Activated CD8-positive, alpha-beta memory T cell treated with anti-CD3 and anti-CD28 coated beads for 24 hours (primary cell): ENCODE results near the gene CIB1.

ENCODE experiments used
- DNase-seq: peaks from one replicate; pipeline ENCODE4 v3.0.0-alpha.2; 2020

Gene CIB1

GRCh38 chr15:90213818-90214204 is 19.9 kb downstream of the CIB1 start:
- no peak for DNase-seq

- no peak for DNase-seq
Measured at GRCh38 chr15:90213122-90213817, 20.5 kb downstream of the CIB1 start.

GRCh38 chr15:90212221-90213098 is 21.3 kb downstream of the CIB1 start:
- no peak for DNase-seq

GRCh38 chr15:90211440-90212143 is 22.1 kb downstream of the CIB1 start:
- DNase-seq = no peak

GRCh38 chr15:90211009-90211408 is 22.7 kb downstream of the CIB1 start:
- no peak for DNase-seq

- DNase-seq = no peak
Measured at GRCh38 chr15:90210593-90210992, 23.1 kb downstream of the CIB1 start.

- no peak for DNase-seq
Measured at GRCh38 chr15:90209591-90209990, 24.1 kb downstream of the CIB1 start.

GRCh38 chr15:90208356-90208755 is 25.4 kb downstream of the CIB1 start:
- no peak for DNase-seq

GRCh38 chr15:90207252-90207651 is 26.5 kb downstream of the CIB1 start:
- DNase-seq = no peak

GRCh38 chr15:90205886-90206285 is 27.9 kb downstream of the CIB1 start:
- DNase-seq = no peak

- no peak for DNase-seq
Measured at GRCh38 chr15:90205050-90205848, 28.5 kb downstream of the CIB1 start.

GRCh38 chr15:90203922-90204321 is 29.8 kb downstream of the CIB1 start:
- DNase-seq = no peak

- DNase-seq = no peak
Measured at GRCh38 chr15:90203473-90203872, 30.3 kb downstream of the CIB1 start.

- DNase-seq = no peak
Measured at GRCh38 chr15:90202929-90203328, 30.8 kb downstream of the CIB1 start.

GRCh38 chr15:90201944-90202375 is 31.8 kb downstream of the CIB1 start:
- peak; percentile 65 for DNase-seq

GRCh38 chr15:90201130-90201943 is 32.4 kb downstream of the CIB1 start, which contains the start of gene SEMA4B:
Gene SEMA4B, plus strand, starts transcription at chr15:90201330. Its CDS starts 249 bp downstream, at chr15:90201579.
- peak; percentile 89 for DNase-seq

GRCh38 chr15:90200534-90201129 is 33.1 kb downstream of the CIB1 start:
- no peak for DNase-seq

GRCh38 chr15:90194655-90195054 is 39.1 kb downstream of the CIB1 start:
- no peak for DNase-seq

GRCh38 chr15:90192961-90193786 is 40.6 kb downstream of the CIB1 start:
- no peak for DNase-seq

GRCh38 chr15:90191794-90192509 is 41.8 kb downstream of the CIB1 start:
- peak; percentile 64 for DNase-seq
